OCI-M2 (cell line): ENCODE results near the gene EEPD1.
A peak's percentile ranks its signal among the peaks of the same experiment; 100 is the strongest.

ENCODE experiments used
- DNase-seq: peaks from one replicate; lab custom pipeline; 2025; ENCODE audit not compliant: unreplicated experiment; lab: John Stamatoyannopoulos, UW

EEPD1 gene

GRCh38 chr7:36279200-36279925 lies 126.3 kb downstream of the EEPD1 start:
- DNase-seq: no peak

DNA sequence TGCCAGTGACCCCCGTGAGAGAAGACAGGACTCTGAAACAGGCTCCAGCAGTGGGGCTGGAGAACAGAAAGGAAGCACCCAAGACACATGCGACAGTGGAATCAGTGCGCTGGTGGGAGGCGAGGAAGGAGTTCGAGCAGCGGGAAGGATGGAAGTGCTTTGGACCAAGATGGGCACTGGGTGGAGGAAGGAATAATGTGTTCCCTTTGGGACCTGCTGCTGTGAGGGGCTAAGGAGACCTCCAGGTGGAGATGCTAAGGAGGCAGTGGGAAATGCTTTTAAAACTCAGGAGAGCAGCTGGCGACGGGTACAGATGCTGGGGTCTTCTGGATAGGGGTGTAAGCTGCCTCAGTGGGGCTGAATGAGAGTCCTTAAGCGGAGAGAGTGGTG lies 126.9 kb downstream of the EEPD1 start:
- DNase-seq: no peak

- DNase-seq: no peak
Observed at GRCh38 chr7:36280840-36281812, 128.1 kb downstream of the EEPD1 start.

DNA sequence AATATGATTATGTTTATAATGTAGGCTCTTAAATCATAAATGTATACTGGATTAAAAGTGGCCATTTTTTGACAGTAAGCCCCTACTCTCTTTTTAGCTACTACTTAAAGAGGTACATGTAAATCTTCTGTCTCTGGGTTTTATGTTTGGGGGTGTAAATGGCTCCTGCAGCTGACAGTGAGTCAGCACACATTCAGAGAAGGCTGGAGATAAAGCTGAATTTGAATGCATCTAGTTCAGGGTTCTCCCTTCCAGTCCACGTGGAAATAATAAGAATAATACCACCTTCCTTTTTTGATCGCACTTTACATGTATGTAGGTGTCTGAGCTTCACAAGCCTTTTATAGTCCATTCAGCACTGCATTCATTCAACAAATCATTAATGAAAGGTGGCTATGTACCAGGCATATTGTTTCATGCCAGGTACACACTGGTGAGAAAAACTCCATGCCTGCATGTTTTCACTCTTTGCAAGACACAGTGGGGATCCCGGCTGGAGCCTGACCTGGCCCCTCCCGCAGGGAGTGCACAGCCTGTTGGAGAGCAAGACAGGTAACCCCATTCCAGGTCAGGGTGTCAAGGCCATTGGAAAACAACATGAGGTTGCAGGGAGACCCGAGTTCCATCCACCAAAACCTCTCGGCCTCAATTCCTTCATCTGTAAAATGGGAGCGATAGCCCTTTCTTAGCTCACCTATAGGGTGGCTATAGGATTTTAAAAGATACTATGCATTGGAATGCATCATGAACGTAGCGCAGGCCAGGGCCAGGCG lies 129.1 kb downstream of the EEPD1 start:
- no peak for DNase-seq

- DNase-seq: no peak
Observed at GRCh38 chr7:36283181-36283580, 130.1 kb downstream of the EEPD1 start.

- no peak for DNase-seq
Observed at GRCh38 chr7:36283711-36284130, 130.7 kb downstream of the EEPD1 start.

DNA sequence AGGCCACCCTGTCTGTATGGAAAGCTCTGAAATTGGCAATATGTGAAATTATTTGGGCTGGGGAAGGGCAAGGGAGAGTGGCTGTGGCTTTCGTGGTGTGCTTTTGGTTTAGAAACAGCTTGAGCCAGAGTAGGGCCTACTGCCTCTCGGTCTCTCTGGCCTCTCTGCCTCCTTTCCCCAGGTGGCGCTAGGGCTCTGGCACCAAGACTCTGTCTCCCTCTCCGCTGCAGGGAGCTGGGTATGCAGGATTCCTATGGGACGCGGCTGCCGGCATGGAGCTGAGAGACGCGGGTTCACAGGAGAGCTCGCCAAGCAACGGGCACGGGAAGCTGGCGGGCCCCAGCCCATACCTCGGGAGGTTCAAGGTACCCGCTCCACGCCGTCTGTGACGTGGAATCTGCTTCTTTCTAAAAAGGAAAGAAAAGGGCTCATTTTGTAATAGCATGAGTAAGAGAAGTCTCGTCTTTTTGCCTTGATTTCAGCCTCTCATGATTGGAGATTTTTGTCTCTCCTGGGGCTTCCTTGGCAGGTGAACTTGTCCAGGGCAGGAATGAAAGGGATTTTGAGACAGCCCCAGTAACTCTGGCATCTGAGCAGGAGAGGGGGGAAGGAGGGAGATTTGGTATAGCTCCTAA lies 131.5 kb downstream of the EEPD1 start:
- DNase-seq: no peak

GRCh38 chr7:36285276-36285675 lies 132.2 kb downstream of the EEPD1 start:
- DNase-seq: no peak

DNA sequence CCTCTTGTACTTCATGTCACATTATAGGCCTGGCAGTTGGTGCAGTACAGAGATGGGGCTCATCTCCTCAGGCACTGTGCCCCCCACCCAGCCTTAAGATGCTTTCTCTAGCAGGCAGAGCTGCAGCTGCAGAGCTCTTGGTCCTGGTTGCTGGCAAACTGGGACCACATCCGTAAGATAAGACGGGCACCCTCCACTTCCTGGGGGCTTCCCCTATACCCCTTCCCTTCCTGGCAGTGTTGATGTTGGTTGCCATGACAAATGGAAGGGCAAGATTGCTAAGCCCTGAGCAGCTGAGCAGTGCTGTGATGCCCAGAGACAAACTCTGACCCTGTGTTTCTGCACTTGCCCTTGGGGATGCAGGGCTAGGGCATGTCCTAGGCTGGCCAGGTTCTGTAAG lies 133.2 kb downstream of the EEPD1 start:
- DNase-seq: no peak

DNA sequence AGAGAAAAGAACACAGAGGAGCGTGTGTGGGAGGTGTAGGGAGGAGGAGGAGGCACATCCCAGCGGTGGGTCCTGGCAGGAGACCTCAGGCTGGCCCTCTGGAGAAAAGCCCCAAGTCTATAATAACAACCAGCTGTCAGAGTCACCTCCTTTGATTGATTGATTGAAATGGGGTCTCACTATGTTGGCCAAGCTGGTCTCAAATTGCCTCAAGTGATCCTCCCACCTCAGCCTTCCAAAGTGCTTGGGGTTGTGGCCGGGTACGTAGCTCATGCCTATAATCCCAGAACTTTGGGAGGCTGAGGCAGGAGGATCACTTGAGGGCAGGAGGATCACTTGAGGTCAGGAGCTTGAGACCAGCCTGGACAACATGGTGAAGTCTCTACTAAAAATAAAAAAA lies 133.6 kb downstream of the EEPD1 start:
- DNase-seq: no peak

GRCh38 chr7:36287371-36288241 lies 134.6 kb downstream of the EEPD1 start:
- DNase-seq: no peak

GRCh38 chr7:36288501-36288900 lies 135.4 kb downstream of the EEPD1 start:
- DNase-seq: no peak

GRCh38 chr7:36289833-36290661 lies 137.0 kb downstream of the EEPD1 start:
- DNase-seq: no peak

GRCh38 chr7:36291387-36292316 lies 138.6 kb downstream of the EEPD1 start:
- DNase-seq: peak; percentile 12

DNA sequence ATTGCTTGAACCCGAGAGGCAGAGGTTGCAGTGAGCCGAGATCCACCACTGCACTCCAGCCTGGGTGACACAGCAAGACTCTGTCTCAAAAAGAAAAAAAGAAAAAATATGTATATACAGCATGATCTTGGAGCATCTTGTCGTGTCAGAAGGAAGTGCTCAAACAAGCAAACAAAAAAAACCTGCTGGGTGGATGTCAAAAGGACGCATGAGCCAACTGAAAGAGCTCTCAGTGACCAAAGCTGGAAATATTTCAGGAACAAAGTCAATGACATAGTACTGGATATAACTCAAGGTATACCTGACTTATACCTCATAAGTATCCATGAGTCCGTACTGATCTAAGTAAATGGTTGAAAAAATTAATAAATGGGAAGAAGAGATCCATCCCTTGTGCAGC lies 142.0 kb downstream of the EEPD1 start:
- no peak for DNase-seq

GRCh38 chr7:36296284-36296683 lies 143.2 kb downstream of the EEPD1 start:
- no peak for DNase-seq

- no peak for DNase-seq
Observed at GRCh38 chr7:36297364-36298009, 144.4 kb downstream of the EEPD1 start.
